Vagina (tissue), 2 donors: ENCODE measurements around the gene SDHB. TPM values are rescaled to one million over a fixed set of nuclear protein-coding genes. Genes with fewer than 3 reads are reported as not detected.

Source experiments
- DNase-seq, 2 donors: peaks; one replicate each; pipeline ENCODE4 v3.0.0-alpha.2; 2017; ENCODE audit errors: extremely low spot score in 2 of 2
- H3K27ac ChIP-seq: fragments of 200-600 bp; sonication (generic); one replicate; pipeline ENCODE4 v1.5.1; 2019
- H3K27me3 ChIP-seq: fragments of 200-600 bp; sonication (generic); one replicate; pipeline ENCODE4 v1.5.1; 2019
- H3K36me3 ChIP-seq, 2 donors: fragments of 200-600 bp; sonication (generic); one replicate each; pipeline ENCODE4 v1.5.1; 2017 to 2019
- H3K4me1 ChIP-seq: fragments of 200-600 bp; sonication (generic); one replicate; pipeline ENCODE4 v1.5.1; 2019
- H3K4me3 ChIP-seq, 2 donors: fragments of 200-600 bp; sonication (generic); 1 replicate in 1 of 2; 2 replicates in 1 of 2; pipeline ENCODE4 v1.5.1; 2016 to 2019
- H3K9me3 ChIP-seq: fragments of 200-600 bp; sonication (generic); one replicate; pipeline ENCODE4 v1.5.1; 2019
- POLR2A ChIP-seq, 2 donors: fragments of 450-650 bp; IDR thresholded peaks; one replicate each; pipeline ENCODE4 v1.6.1; 2017; ENCODE audit warnings: antibody characterized with exemption in 2 of 2, mild to moderate bottlenecking in 2 of 2, moderate library complexity in 2 of 2
- POLR2AphosphoS5 ChIP-seq, 2 donors: sonication (generic); formaldehyde crosslinking; IDR thresholded peaks; one replicate each; pipeline ENCODE4 v1.9.0; 2017; ENCODE audit warnings: antibody characterized with exemption in 2 of 2, mild to moderate bottlenecking in 2 of 2, low read depth in 1 of 2; ENCODE audit not compliant: insufficient read depth in 1 of 2
- intact Hi-C: fragments of 100-400 bp; cut with DNase I; formaldehyde crosslinking; loops from one replicate; pipeline ENCODE4 v1.15.1; 2023
- total RNA-seq: library from RNA; depleted of rRNA; stranded (reverse); fragments of >200 nt; gene quantifications from one replicate; pipeline ENCODE4 v1.2.3, GENCODE V29; 2016
- TF ChIP-seq, protein P1 (sequence below), 3 experiments: fragments of 450-650 bp in 2 of 3; fragments of 200-600 bp in 1 of 3; sonication (generic) in 1 of 3; IDR thresholded peaks; one replicate each; pipeline ENCODE4 v1.5.1; 2017 to 2019; ENCODE audit warnings: antibody characterized with exemption in 3 of 3, mild to moderate bottlenecking in 2 of 3, moderate library complexity in 2 of 3

Gene SDHB
- total RNA-seq, 1 donor from 2014 or later: 96.5 TPM

GRCh38 chr1:16986113-16986512 is 67.7 kb downstream of the SDHB start:
- intact Hi-C loops: no loop called here
- H3K27ac ChIP-seq: no peak overlapping the region
- H3K4me3 ChIP-seq: no peak overlapping the region
- no peaks in the 10 kb centered on the region for H3K27me3 ChIP-seq
- H3K9me3 ChIP-seq: no peaks in the 10 kb centered on the region
- TF ChIP-seq, protein P1, sequence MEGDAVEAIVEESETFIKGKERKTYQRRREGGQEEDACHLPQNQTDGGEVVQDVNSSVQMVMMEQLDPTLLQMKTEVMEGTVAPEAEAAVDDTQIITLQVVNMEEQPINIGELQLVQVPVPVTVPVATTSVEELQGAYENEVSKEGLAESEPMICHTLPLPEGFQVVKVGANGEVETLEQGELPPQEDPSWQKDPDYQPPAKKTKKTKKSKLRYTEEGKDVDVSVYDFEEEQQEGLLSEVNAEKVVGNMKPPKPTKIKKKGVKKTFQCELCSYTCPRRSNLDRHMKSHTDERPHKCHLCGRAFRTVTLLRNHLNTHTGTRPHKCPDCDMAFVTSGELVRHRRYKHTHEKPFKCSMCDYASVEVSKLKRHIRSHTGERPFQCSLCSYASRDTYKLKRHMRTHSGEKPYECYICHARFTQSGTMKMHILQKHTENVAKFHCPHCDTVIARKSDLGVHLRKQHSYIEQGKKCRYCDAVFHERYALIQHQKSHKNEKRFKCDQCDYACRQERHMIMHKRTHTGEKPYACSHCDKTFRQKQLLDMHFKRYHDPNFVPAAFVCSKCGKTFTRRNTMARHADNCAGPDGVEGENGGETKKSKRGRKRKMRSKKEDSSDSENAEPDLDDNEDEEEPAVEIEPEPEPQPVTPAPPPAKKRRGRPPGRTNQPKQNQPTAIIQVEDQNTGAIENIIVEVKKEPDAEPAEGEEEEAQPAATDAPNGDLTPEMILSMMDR (IDR thresholded peaks at IDR 0.05): no peak
- no peak for TF ChIP-seq POLR2A (IDR thresholded peaks at IDR 0.05)
- TF ChIP-seq POLR2AphosphoS5 (IDR thresholded peaks at IDR 0.05; ENCODE audit: insufficient read depth in 1 of 2, low read depth in 1 of 2): no peak
- peaks cover 15% of the 10 kb centered on the region for H3K4me1 ChIP-seq
- peaks cover 0 to 22% of the 10 kb centered on the region in 2 donors for H3K36me3 ChIP-seq
- DNase-seq: no peak

GRCh38 chr1:16984717-16985116 is 69.1 kb downstream of the SDHB start:
- no peak for DNase-seq
- H3K36me3 ChIP-seq: peaks cover 0 to 17% of the 10 kb centered on the region in 2 donors
- H3K4me1 ChIP-seq: peaks cover 27% of the 10 kb centered on the region
- H3K9me3 ChIP-seq: no peaks in the 10 kb centered on the region
- no peaks in the 10 kb centered on the region for H3K27me3 ChIP-seq
- TF ChIP-seq POLR2AphosphoS5 (IDR thresholded peaks at IDR 0.05; ENCODE audit: insufficient read depth in 1 of 2, low read depth in 1 of 2): peak; percentile 24 to 69
- TF ChIP-seq, protein P1 (IDR thresholded peaks at IDR 0.05): no peak
- intact Hi-C loops: no loop called here
- H3K27ac ChIP-seq: peak overlapping the region; percentile 61
- H3K4me3 ChIP-seq: no peak overlapping the region

DNA sequence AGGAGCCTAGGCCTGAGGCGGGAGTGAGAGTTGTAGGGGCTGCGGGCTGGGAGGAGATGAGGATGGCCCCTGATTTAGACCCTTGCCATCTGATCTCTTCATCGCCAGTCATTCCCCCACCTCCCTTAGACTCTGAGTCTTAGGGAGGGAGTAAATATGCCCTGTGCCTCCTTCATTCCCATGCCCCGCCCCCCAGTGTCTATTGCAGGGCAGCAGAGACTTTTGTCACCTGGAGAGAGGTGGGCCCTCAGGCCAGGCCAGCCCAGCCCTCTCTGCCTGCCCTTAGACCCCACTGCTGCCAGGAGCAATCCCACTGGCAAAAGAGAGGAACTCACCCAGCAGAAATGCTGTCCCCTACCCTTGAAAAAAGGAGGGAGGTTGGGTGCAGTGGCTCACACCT is 70.2 kb downstream of the SDHB start:
- Histone ChIP-seq H3K27ac (no peak overlapping the region), H3K4me1 (peaks cover 38% of the 10 kb centered on the region), H3K27me3 (no peaks in the 10 kb centered on the region), H3K9me3 (no peaks in the 10 kb centered on the region), H3K36me3 (peaks cover 0 to 9% of the 10 kb centered on the region in 2 donors), H3K4me3 (no peak overlapping the region)
- DNase-seq: no peak
- TF ChIP-seq POLR2A (IDR thresholded peaks at IDR 0.05): no peak
- TF ChIP-seq, protein P1 (IDR thresholded peaks at IDR 0.05): no peak
- TF ChIP-seq POLR2AphosphoS5 (IDR thresholded peaks at IDR 0.05; ENCODE audit: insufficient read depth in 1 of 2, low read depth in 1 of 2): no peak
- intact Hi-C loops: no loop called here

DNA sequence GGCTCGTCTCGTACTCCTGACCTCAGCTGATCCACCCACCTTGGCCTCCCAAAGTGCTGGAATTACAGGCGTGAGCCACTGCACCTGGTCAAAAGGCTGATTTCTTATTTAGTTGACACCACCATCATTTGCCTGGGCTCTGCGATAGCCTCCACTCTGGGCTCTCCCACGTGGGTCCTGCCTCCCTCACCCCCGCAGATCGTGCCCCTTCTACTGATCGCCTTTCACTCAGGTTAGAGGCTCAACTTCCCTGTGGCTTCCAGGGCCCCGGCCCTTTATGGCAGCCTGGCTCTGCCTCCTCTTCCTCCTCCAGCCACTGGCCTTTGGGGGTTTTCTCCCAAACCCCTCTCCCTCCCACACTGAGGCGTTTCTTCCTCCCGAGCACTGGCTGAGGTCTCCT is 70.9 kb downstream of the SDHB start:
- Histone ChIP-seq H3K4me1 (peaks cover 45% of the 10 kb centered on the region), H3K27me3 (no peaks in the 10 kb centered on the region), H3K9me3 (no peaks in the 10 kb centered on the region), H3K27ac (no peak overlapping the region), H3K4me3 (no peak overlapping the region), H3K36me3 (peaks cover 0 to 9% of the 10 kb centered on the region in 2 donors)
- DNase-seq: no peak
- no peak for TF ChIP-seq POLR2AphosphoS5 (IDR thresholded peaks at IDR 0.05; ENCODE audit: insufficient read depth in 1 of 2, low read depth in 1 of 2)
- TF ChIP-seq, protein P1 (IDR thresholded peaks at IDR 0.05): no peak
- TF ChIP-seq POLR2A (IDR thresholded peaks at IDR 0.05): no peak
- intact Hi-C loops: no loop called here

- peak overlapping the region; percentile 88 for H3K27ac ChIP-seq
- intact Hi-C loops: no loop called here
- peaks cover 0 to under 1% of the 10 kb centered on the region in 2 donors for H3K36me3 ChIP-seq
- peaks cover 55% of the 10 kb centered on the region for H3K4me1 ChIP-seq
- no peak for DNase-seq
- no peak overlapping the region for H3K4me3 ChIP-seq
- TF ChIP-seq POLR2A (IDR thresholded peaks at IDR 0.05) (no peak), POLR2AphosphoS5 (IDR thresholded peaks at IDR 0.05; ENCODE audit: insufficient read depth in 1 of 2, low read depth in 1 of 2) (no peak)
- TF ChIP-seq, protein P1 (IDR thresholded peaks at IDR 0.05): no peak
- no peaks in the 10 kb centered on the region for H3K27me3 ChIP-seq
- no peaks in the 10 kb centered on the region for H3K9me3 ChIP-seq
These were observed 72.5 kb downstream of the SDHB start for GRCh38 chr1:16981269-16981849.
